ENCODE data around the gene ATG13. TPM values are rescaled to one million over a fixed set of nuclear protein-coding genes. Genes with fewer than 3 reads are reported as not detected.
A peak's percentile ranks its signal among the peaks of the same experiment; 100 is the strongest.

Gene ATG13
- total and polyA plus RNA-seq, 4 donors, result 29.9 to 72.7 (median 53.0) TPM

DNA sequence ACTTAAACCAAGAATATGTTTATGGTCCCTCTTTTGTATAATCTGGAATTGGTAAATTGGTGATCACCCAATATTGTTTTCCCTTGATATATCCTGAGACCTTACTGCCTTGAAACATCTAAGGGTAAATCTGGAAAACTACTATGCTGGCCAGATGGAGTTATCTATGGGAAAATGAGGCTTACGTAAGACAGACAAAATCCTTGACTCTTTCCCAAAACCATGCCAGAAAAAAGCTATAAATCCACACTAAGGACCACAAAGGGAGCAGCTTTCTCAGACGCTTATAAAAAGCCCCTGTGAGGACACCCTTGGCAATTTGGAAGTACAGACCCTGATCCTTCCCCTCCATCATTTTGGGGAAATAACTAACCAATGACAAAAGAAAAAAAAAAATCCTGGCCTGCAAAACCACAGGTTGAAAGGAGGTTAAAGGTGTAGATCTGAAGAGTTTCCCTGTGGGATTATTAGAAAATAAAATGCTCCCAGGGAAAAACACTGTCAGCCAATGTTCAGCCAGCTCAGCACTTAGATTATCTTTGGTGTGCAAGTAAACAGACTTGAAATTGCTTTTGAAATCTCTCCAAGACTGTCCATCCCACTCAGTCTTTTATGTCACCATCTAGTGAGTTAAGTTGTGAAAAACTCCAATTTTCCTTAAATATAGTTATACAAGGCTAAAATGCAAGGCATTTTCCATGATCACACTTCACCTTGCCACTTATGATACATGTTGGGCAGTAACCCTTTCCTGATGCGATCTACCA is 17.0 kb upstream of the ATG13 start:
- H3K9me3 ChIP-seq (ENCODE audit: control insufficient read depth, low read length), result no peaks in the 10 kb centered on the region
- H3K27me3 ChIP-seq (ENCODE audit: control insufficient read depth in 1 of 2, insufficient read depth in 2 of 2, low read length in 1 of 2), result no peaks in the 10 kb centered on the region
- WGBS, 2 donors, result 72 to 73% methylated on average over 3 of the region's 3 CpGs
- intact Hi-C loops (cut with DNase I), result no loop called here
- ATAC-seq (ENCODE audit: low FRiP score) (peak; percentile 55), DNase-seq (no peak)
- no peak overlapping the region for H3K27ac ChIP-seq (ENCODE audit: low read depth in 1 of 2, low read length in 2 of 2)
- H3K4me1 ChIP-seq (ENCODE audit: control insufficient read depth in 1 of 2, insufficient read depth in 2 of 2, low read length in 2 of 2), result no peaks in the 10 kb centered on the region
- no peak overlapping the region for H3K4me3 ChIP-seq (ENCODE audit: low read length in 2 of 2)
- H3K36me3 ChIP-seq (ENCODE audit: control insufficient read depth in 1 of 2, insufficient read depth in 2 of 2, low read length in 1 of 2), result peaks cover 0 to 1% of the 10 kb centered on the region in 2 donors

DNA sequence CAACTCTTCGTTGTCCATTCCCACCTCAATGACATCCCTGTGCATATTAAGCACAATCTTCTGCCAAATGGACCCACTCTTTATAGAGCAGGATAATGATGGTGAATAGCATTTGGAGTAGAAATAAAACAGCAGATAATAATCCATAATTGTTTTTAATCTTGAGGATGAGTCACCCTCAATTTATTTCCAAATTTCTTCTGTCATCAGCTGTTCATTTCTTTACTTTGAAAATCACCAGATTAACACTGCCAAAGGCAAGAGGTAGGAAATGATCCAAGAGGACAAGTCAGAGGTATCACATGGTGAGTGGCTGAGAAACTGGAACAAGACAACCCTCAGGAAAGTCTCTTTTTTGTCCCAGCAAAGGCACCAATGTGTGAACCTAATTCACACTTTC is 16.2 kb upstream of the ATG13 start:
- DNase-seq (no peak), ATAC-seq (ENCODE audit: low FRiP score) (peak; percentile 64)
- Histone ChIP-seq H3K9me3 (ENCODE audit: control insufficient read depth, low read length) (no peaks in the 10 kb centered on the region), H3K4me3 (ENCODE audit: low read length in 2 of 2) (no peak overlapping the region), H3K27me3 (ENCODE audit: control insufficient read depth in 1 of 2, insufficient read depth in 2 of 2, low read length in 1 of 2) (no peaks in the 10 kb centered on the region), H3K4me1 (ENCODE audit: control insufficient read depth in 1 of 2, insufficient read depth in 2 of 2, low read length in 2 of 2) (no peaks in the 10 kb centered on the region), H3K27ac (ENCODE audit: low read depth in 1 of 2, low read length in 2 of 2) (no peak overlapping the region), H3K36me3 (ENCODE audit: control insufficient read depth in 1 of 2, insufficient read depth in 2 of 2, low read length in 1 of 2) (peaks cover 0 to 1% of the 10 kb centered on the region in 2 donors)
- 81 to 89% methylated on average over 1 of the region's 1 CpG for WGBS, 2 donors
- intact Hi-C loops (cut with DNase I), result no loop called here

DNA sequence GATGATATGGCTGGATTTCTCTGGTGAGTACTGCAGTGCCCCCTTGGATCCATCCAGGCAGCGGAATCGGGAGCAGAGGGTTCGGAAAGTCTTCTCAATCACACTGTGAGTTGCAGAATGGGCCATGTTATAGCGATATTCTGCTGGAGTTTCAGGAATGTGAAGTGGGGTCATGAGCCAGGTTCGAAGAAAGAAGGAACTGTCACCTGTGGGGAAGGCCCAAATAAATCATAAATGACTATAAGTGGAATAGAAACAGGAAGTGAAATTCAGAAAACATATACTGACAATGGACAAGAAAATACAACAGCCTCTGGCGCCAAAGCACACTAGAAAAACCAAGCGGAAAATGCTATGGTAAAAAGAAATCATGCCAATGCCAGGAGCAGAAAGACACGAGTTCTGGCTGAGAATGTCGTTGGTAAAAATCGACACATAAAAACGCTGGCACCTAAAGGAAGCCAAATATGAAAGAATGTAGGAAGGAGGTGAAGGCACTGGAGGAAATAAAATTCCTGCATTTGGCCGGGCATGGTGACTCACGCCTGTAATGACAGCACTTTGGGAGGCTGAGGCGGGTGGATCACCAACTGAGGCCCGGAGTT is 13.5 kb upstream of the ATG13 start:
- Histone ChIP-seq H3K27me3 (ENCODE audit: control insufficient read depth in 1 of 2, insufficient read depth in 2 of 2, low read length in 1 of 2) (no peaks in the 10 kb centered on the region), H3K27ac (ENCODE audit: low read depth in 1 of 2, low read length in 2 of 2) (no peak overlapping the region), H3K4me1 (ENCODE audit: control insufficient read depth in 1 of 2, insufficient read depth in 2 of 2, low read length in 2 of 2) (no peaks in the 10 kb centered on the region), H3K36me3 (ENCODE audit: control insufficient read depth in 1 of 2, insufficient read depth in 2 of 2, low read length in 1 of 2) (peaks cover 0 to 1% of the 10 kb centered on the region in 2 donors), H3K9me3 (ENCODE audit: control insufficient read depth, low read length) (no peaks in the 10 kb centered on the region), H3K4me3 (ENCODE audit: low read length in 2 of 2) (no peak overlapping the region)
- WGBS, 2 donors, result 90 to 95% methylated on average over 15 of the region's 15 CpGs
- no peak for ATAC-seq (ENCODE audit: low FRiP score)
- intact Hi-C loops (cut with DNase I), result no loop called here
- no peak for DNase-seq

DNA sequence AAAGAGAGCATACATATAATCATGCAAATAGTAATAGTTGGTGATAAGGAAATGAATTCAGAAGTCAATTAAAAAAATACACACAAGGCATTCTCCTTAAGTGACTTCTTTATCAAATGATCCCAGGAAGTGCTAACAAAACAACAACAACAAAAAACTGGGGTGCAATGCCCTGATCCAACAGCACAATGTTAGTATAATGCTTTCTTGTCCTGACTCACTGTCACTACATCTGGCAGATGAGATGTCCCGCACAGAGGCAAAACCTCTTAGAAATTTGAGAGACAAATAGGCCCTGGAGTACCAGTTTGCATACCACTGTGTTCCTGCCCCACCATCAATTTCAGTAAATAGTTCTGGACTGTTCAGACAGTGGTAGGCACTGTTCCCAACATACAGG is 12.6 kb upstream of the ATG13 start:
- no peak for ATAC-seq (ENCODE audit: low FRiP score)
- no peaks in the 10 kb centered on the region for H3K4me1 ChIP-seq (ENCODE audit: control insufficient read depth in 1 of 2, insufficient read depth in 2 of 2, low read length in 2 of 2)
- no peak for DNase-seq
- intact Hi-C loops (cut with DNase I), result no loop called here
- H3K4me3 ChIP-seq (ENCODE audit: low read length in 2 of 2), result no peak overlapping the region
- H3K27me3 ChIP-seq (ENCODE audit: control insufficient read depth in 1 of 2, insufficient read depth in 2 of 2, low read length in 1 of 2), result no peaks in the 10 kb centered on the region
- 85 to 94% methylated on average over 1 of the region's 1 CpG for WGBS, 2 donors
- no peak overlapping the region for H3K27ac ChIP-seq (ENCODE audit: low read depth in 1 of 2, low read length in 2 of 2)
- H3K36me3 ChIP-seq (ENCODE audit: control insufficient read depth in 1 of 2, insufficient read depth in 2 of 2, low read length in 1 of 2), result peaks cover 0 to 1% of the 10 kb centered on the region in 2 donors
- H3K9me3 ChIP-seq (ENCODE audit: control insufficient read depth, low read length), result no peaks in the 10 kb centered on the region

DNA sequence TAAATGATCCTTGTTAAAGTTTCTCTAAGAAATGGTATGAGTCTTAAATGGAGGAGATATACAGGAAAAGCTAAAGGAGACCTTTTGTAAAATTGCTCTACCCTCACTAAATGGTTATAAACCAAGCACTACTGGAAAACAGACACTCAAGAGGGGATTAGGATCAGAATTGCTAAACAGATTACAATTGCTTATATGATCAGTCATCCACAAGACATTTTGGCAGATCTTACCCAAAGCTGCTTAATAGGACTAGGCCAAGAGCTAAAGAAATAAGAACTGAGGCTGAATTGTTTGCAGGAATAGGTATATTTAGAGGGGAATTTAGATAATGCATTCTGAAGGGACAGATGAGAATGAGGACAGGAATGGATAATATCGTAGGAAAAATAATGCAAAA is 9.8 kb upstream of the ATG13 start:
- DNase-seq (no peak), ATAC-seq (ENCODE audit: low FRiP score) (no peak)
- intact Hi-C loops (cut with DNase I), result no loop called here
- H3K4me1 ChIP-seq (ENCODE audit: control insufficient read depth in 1 of 2, insufficient read depth in 2 of 2, low read length in 2 of 2), result no peaks in the 10 kb centered on the region
- WGBS, 2 donors, result 66 to 85% methylated on average over 1 of the region's 1 CpG
- no peaks in the 10 kb centered on the region for H3K9me3 ChIP-seq (ENCODE audit: control insufficient read depth, low read length)
- H3K27me3 ChIP-seq (ENCODE audit: control insufficient read depth in 1 of 2, insufficient read depth in 2 of 2, low read length in 1 of 2), result no peaks in the 10 kb centered on the region
- no peak overlapping the region for H3K4me3 ChIP-seq (ENCODE audit: low read length in 2 of 2)
- peaks cover 0 to 1% of the 10 kb centered on the region in 2 donors for H3K36me3 ChIP-seq (ENCODE audit: control insufficient read depth in 1 of 2, insufficient read depth in 2 of 2, low read length in 1 of 2)
- no peak overlapping the region for H3K27ac ChIP-seq (ENCODE audit: low read depth in 1 of 2, low read length in 2 of 2)

DNA sequence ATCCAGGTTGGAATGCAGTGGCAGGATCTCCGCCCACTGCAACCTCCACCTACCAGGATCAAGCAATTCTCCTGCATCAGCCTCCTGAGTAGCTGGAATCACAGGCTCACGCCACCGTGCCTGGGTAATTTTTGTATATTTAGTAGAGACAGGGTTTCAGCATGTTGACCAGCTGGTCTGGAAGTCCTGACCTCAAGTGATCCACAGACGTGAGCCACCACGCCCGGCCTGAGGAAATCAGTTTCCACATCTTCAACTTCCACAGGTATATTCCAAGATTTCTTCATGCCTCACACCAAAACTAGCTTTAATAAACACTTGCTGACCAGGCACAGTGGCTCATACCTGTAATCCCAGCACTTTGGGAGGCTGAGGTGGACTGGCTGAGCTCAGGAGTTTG is 8.0 kb upstream of the ATG13 start:
- Histone ChIP-seq H3K4me3 (ENCODE audit: low read length in 2 of 2) (no peak overlapping the region), H3K27ac (ENCODE audit: low read depth in 1 of 2, low read length in 2 of 2) (no peak overlapping the region), H3K36me3 (ENCODE audit: control insufficient read depth in 1 of 2, insufficient read depth in 2 of 2, low read length in 1 of 2) (no peaks in the 10 kb centered on the region), H3K4me1 (ENCODE audit: control insufficient read depth in 1 of 2, insufficient read depth in 2 of 2, low read length in 2 of 2) (no peaks in the 10 kb centered on the region), H3K27me3 (ENCODE audit: control insufficient read depth in 1 of 2, insufficient read depth in 2 of 2, low read length in 1 of 2) (no peaks in the 10 kb centered on the region), H3K9me3 (ENCODE audit: control insufficient read depth, low read length) (no peaks in the 10 kb centered on the region)
- no peak for DNase-seq
- intact Hi-C loops (cut with DNase I), result no loop called here
- WGBS, 2 donors, result 96 to 99% methylated on average over 6 of the region's 6 CpGs
- no peak for ATAC-seq (ENCODE audit: low FRiP score)

DNA sequence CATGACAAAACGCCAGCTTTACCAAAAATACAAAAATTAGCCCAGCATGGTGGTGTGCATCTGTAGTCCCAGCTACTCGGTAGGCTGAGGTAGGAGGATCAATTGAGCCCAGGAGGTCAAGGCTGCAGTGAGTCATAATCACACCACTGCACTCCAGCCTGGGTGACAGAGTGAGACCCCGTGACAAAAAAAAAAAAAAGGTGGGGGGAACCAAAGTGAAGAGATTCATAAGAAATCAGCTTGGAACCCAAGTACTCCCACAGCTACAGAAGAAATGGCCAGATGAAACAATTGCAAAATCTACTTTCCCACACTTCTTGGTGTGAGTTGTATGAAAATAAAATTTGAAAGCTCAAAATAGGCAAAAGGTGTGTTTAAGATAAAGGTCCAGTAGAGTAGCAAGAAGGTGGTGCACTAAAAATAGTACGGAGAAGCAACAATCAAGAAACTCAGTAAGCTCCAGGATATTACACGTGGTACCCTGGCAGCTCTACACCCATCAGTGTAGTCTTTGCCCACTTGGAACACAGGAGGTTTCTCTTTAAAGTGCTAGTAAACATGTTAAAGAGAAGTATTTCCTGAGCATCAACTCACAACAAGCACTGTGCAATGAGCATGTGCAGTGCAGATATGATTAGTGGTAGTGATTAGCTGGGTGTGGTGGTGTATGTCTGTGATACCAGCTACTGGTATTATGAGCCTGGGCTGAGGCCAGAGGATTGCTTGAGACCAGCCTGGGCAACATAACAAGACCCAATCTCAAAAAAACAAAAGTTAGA is 5.6 kb upstream of the ATG13 start:
- intact Hi-C loops (cut with DNase I), result loop anchor here in 1 of 2 donors (10.0 kb wide), 1 partner anchor 67 kb away; no protein-coding TSS in a partner anchor

DNA sequence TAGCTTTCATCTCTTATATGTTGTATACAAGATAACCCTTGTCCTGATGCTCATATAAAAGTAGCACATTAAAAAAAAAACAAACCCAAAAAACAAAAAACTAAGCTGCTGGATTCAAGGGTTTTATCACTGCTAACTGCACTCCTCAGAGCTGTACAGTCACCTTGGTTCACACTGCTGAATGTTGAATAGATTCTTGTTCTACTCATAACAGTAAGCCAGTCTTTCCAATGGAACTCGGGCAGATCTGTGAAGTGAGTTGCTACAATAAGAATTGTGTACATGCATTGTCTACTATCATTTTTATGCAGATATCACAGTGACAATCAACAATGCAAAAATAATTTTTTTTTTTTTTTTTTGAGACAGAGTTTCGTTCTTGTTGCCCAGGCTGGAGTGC is 5.0 kb upstream of the ATG13 start:
- intact Hi-C loops (cut with DNase I), result loop anchor here in 1 of 2 donors (10.0 kb wide), 1 partner anchor 68 kb away; no protein-coding TSS in a partner anchor
- no peaks in the 10 kb centered on the region for H3K36me3 ChIP-seq (ENCODE audit: control insufficient read depth in 1 of 2, insufficient read depth in 2 of 2, low read length in 1 of 2)

More for the DNA sequence above, 5.6 kb upstream of the ATG13 start:
- Histone ChIP-seq H3K4me3 (ENCODE audit: low read length in 2 of 2) (no peak overlapping the region), H3K4me1 (ENCODE audit: control insufficient read depth in 1 of 2, insufficient read depth in 2 of 2, low read length in 2 of 2) (no peaks in the 10 kb centered on the region), H3K27me3 (ENCODE audit: control insufficient read depth in 1 of 2, insufficient read depth in 2 of 2, low read length in 1 of 2) (no peaks in the 10 kb centered on the region), H3K27ac (ENCODE audit: low read depth in 1 of 2, low read length in 2 of 2) (no peak overlapping the region), H3K36me3 (ENCODE audit: control insufficient read depth in 1 of 2, insufficient read depth in 2 of 2, low read length in 1 of 2) (no peaks in the 10 kb centered on the region), H3K9me3 (ENCODE audit: control insufficient read depth, low read length) (no peaks in the 10 kb centered on the region)
- ATAC-seq (ENCODE audit: low FRiP score) (no peak), DNase-seq (no peak)
- 68 to 71% methylated on average over 5 of the region's 5 CpGs for WGBS, 2 donors

More for the DNA sequence above, 5.0 kb upstream of the ATG13 start:
- H3K4me1 ChIP-seq (ENCODE audit: control insufficient read depth in 1 of 2, insufficient read depth in 2 of 2, low read length in 2 of 2), result no peaks in the 10 kb centered on the region
- DNase-seq (no peak), ATAC-seq (ENCODE audit: low FRiP score) (no peak)
- H3K27ac ChIP-seq (ENCODE audit: low read depth in 1 of 2, low read length in 2 of 2), result no peak overlapping the region
- H3K27me3 ChIP-seq (ENCODE audit: control insufficient read depth in 1 of 2, insufficient read depth in 2 of 2, low read length in 1 of 2), result no peaks in the 10 kb centered on the region
- H3K9me3 ChIP-seq (ENCODE audit: control insufficient read depth, low read length), result no peaks in the 10 kb centered on the region
- WGBS, 2 donors, result 82 to 92% methylated on average over 2 of the region's 2 CpGs
- no peak overlapping the region for H3K4me3 ChIP-seq (ENCODE audit: low read length in 2 of 2)

All from aorta (tissue), 5 donors.